MM.1S (cell line): ENCODE data around the gene TMTC1.

Experiments used
- DNase-seq: peaks from one replicate; pipeline ENCODE4 v3.0.0-alpha.2; 2015
- H2AFZ ChIP-seq: fragments of 300-600 bp; sonication (generic); 2 replicates; pipeline ENCODE4 v1.6.0; 2016; ENCODE audit warnings: antibody characterized with exemption, low read length
- H3F3A ChIP-seq: fragments of 300-600 bp; sonication (generic); 2 replicates; pipeline ENCODE4 v1.6.1; 2016; ENCODE audit warnings: mild to moderate bottlenecking, antibody characterized with exemption, low read length, moderate library complexity, mixed read lengths; ENCODE audit not compliant: insufficient read depth
- H3K27ac ChIP-seq: fragments of 300-600 bp; sonication (generic); 2 replicates; pipeline ENCODE4 v1.5.1; 2016; ENCODE audit warnings: mild to moderate bottlenecking, low read length
- H3K27me3 ChIP-seq: fragments of 300-600 bp; sonication (generic); replicated peaks from 2 replicates; pipeline ENCODE4 v1.6.0; 2016; ENCODE audit warnings: low read length; ENCODE audit not compliant: insufficient read depth
- H3K36me3 ChIP-seq: fragments of 300-600 bp; sonication (generic); replicated peaks from 2 replicates; pipeline ENCODE4 v1.6.1; 2016; ENCODE audit warnings: mild to moderate bottlenecking, low read length, mixed read lengths; ENCODE audit not compliant: insufficient read depth
- H3K4me1 ChIP-seq: fragments of 300-600 bp; sonication (generic); 2 replicates; pipeline ENCODE4 v1.6.1; 2016; ENCODE audit warnings: low read length, mixed read lengths
- H3K4me2 ChIP-seq: fragments of 300-600 bp; sonication (generic); 2 replicates; pipeline ENCODE4 v1.6.0; 2016; ENCODE audit warnings: low read depth, low read length
- H3K4me3 ChIP-seq: fragments of 300-600 bp; sonication (generic); 2 replicates; pipeline ENCODE4 v1.5.1; 2016; ENCODE audit warnings: low read length, mixed read lengths
- H3K79me2 ChIP-seq: fragments of 300-600 bp; sonication (generic); 2 replicates; pipeline ENCODE4 v1.6.1; 2016; ENCODE audit warnings: mixed run types, low read length, mixed read lengths
- H3K9ac ChIP-seq: fragments of 300-600 bp; sonication (generic); 2 replicates; pipeline ENCODE4 v1.6.1; 2016; ENCODE audit warnings: low read length, mixed read lengths
- H3K9me2 ChIP-seq: fragments of 300-600 bp; sonication (generic); replicated peaks from 2 replicates; pipeline ENCODE4 v1.6.1; 2016; ENCODE audit warnings: mild to moderate bottlenecking, low read length, mixed read lengths; ENCODE audit not compliant: insufficient read depth
- H3K9me3 ChIP-seq: fragments of 300-600 bp; sonication (generic); replicated peaks from 2 replicates; pipeline ENCODE4 v1.6.1; 2016; ENCODE audit warnings: mild to moderate bottlenecking, low read length, mixed read lengths; ENCODE audit not compliant: insufficient read depth
- H4K20me1 ChIP-seq: fragments of 300-600 bp; sonication (generic); 2 replicates; pipeline ENCODE4 v1.6.1; 2016; ENCODE audit warnings: mild to moderate bottlenecking, low read length, moderate library complexity, mixed read lengths; ENCODE audit not compliant: insufficient read depth
- CTCF ChIP-seq: fragments of 300-600 bp; sonication (generic); IDR thresholded peaks from 2 replicates; pipeline ENCODE4 v1.5.1; 2016; ENCODE audit warnings: antibody characterized with exemption, low read length, mixed read lengths
- EZH2 ChIP-seq: fragments of 300-600 bp; sonication (generic); optimal IDR thresholded peaks from 2 replicates; pipeline ENCODE3; 2017; ENCODE audit warnings: low read depth, mild to moderate bottlenecking, antibody characterized with exemption, low read length, mixed read lengths
- EZH2phosphoT487 ChIP-seq: fragments of 300-600 bp; sonication (generic); IDR thresholded peaks from 2 replicates; pipeline ENCODE4 v1.6.1; 2018; ENCODE audit warnings: antibody characterized with exemption, low read length

Gene TMTC1

DNA sequence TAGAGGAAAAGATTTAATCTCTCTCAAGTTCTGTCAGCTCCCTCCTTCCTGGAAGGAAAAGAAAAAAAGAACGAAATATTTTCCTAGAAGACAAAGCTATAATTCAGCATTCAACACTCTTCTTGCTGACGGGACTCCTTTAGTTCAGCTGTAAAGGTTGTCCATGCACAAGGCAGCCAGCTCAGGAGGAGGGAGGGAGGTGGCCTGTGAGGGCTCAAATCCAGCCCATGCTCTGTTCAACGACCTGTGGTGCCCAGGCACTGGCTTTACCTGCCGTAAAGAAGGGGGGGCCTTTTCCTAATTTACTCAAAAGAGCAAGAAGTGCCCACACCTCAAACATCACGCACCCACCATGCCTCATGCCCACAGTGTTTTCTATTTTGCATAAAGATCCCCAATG is 109.3 kb downstream of the TMTC1 start:
- Histone ChIP-seq H3K4me2 (no peak overlapping the region), H3K9ac (no peak overlapping the region), H4K20me1 (no peaks in the 10 kb centered on the region), H3K9me3 (no peaks in the 10 kb centered on the region), H3K79me2 (no peaks in the 10 kb centered on the region), H3K36me3 (no peaks in the 10 kb centered on the region), H3F3A (no peaks in the 10 kb centered on the region), H3K4me1 (no peaks in the 10 kb centered on the region), H3K27ac (no peak overlapping the region), H3K9me2 (no peaks in the 10 kb centered on the region), H2AFZ (no peak overlapping the region), H3K4me3 (no peak overlapping the region), H3K27me3 (no peaks in the 10 kb centered on the region)
- DNase-seq: no peak
- TF ChIP-seq CTCF (no peak), EZH2phosphoT487 (no peak), EZH2 (no peak)

- Histone ChIP-seq H3K79me2 (no peaks in the 10 kb centered on the region), H3K9me2 (no peaks in the 10 kb centered on the region), H3F3A (no peaks in the 10 kb centered on the region), H3K9ac (no peak overlapping the region), H3K4me1 (no peaks in the 10 kb centered on the region), H3K36me3 (no peaks in the 10 kb centered on the region), H2AFZ (no peak overlapping the region), H3K4me2 (no peak overlapping the region), H3K27me3 (no peaks in the 10 kb centered on the region), H3K9me3 (no peaks in the 10 kb centered on the region), H4K20me1 (no peaks in the 10 kb centered on the region), H3K4me3 (no peak overlapping the region), H3K27ac (no peak overlapping the region)
- TF ChIP-seq EZH2phosphoT487: no peak
- TF ChIP-seq CTCF: no peak
- TF ChIP-seq EZH2: no peak
- DNase-seq: no peak
Observed at GRCh38 chr12:29673346-29673745, 110.4 kb downstream of the TMTC1 start.

GRCh38 chr12:29672580-29672979 is 111.2 kb downstream of the TMTC1 start:
- Histone ChIP-seq H3K27ac (no peak overlapping the region), H4K20me1 (no peaks in the 10 kb centered on the region), H3F3A (no peaks in the 10 kb centered on the region), H3K4me1 (no peaks in the 10 kb centered on the region), H3K27me3 (no peaks in the 10 kb centered on the region), H3K79me2 (no peaks in the 10 kb centered on the region), H3K4me3 (no peak overlapping the region), H3K36me3 (no peaks in the 10 kb centered on the region), H3K9me3 (no peaks in the 10 kb centered on the region), H3K9ac (no peak overlapping the region), H2AFZ (no peak overlapping the region), H3K9me2 (no peaks in the 10 kb centered on the region), H3K4me2 (no peak overlapping the region)
- no peak for DNase-seq
- TF ChIP-seq CTCF (no peak), EZH2phosphoT487 (no peak), EZH2 (no peak)

- Histone ChIP-seq H3K9ac (no peak overlapping the region), H3K9me2 (no peaks in the 10 kb centered on the region), H3K79me2 (no peaks in the 10 kb centered on the region), H4K20me1 (no peaks in the 10 kb centered on the region), H3K27me3 (no peaks in the 10 kb centered on the region), H3F3A (no peaks in the 10 kb centered on the region), H3K36me3 (no peaks in the 10 kb centered on the region), H2AFZ (no peak overlapping the region), H3K4me1 (no peaks in the 10 kb centered on the region), H3K4me3 (no peak overlapping the region), H3K9me3 (no peaks in the 10 kb centered on the region), H3K4me2 (no peak overlapping the region), H3K27ac (no peak overlapping the region)
- no peak for DNase-seq
- TF ChIP-seq EZH2phosphoT487: no peak
- TF ChIP-seq EZH2: no peak
- no peak for TF ChIP-seq CTCF
Observed at GRCh38 chr12:29671742-29672141, 112.0 kb downstream of the TMTC1 start.
